Ovary (tissue), 3 donors: ENCODE results near the gene GRB14.

Experiments
- CTCF ChIP-seq, 3 donors: fragments of 450-650 bp in 2 of 3; fragments of 200-600 bp in 1 of 3; IDR thresholded peaks; one replicate each; pipeline versions ENCODE4 v1.5.1 to v1.8.0; 2016 to 2022; ENCODE audit warnings: antibody characterized with exemption in 3 of 3, mild to moderate bottlenecking in 1 of 3
- EP300 ChIP-seq: sonication (generic); formaldehyde crosslinking; IDR thresholded peaks from one replicate; pipeline ENCODE4 v1.6.1; 2017; ENCODE audit warnings: antibody characterized with exemption
- POLR2A ChIP-seq: fragments of 450-650 bp; IDR thresholded peaks from one replicate; pipeline ENCODE4 v1.6.1; 2017; ENCODE audit warnings: antibody characterized with exemption, mild to moderate bottlenecking, moderate library complexity
- donor health status: DM: no; HTN: no; CAD: no.

GRCh38 chr2:164511738-164512137, 109.5 kb downstream of the GRB14 start:
- TF ChIP-seq CTCF (IDR thresholded peaks at IDR 0.05) = no peak
- TF ChIP-seq EP300 = no peak
- TF ChIP-seq POLR2A = no peak
